ENCODE data around the gene VAMP5. TPM values are rescaled to one million over a fixed set of nuclear protein-coding genes. Genes with fewer than 3 reads are reported as not detected.

VAMP5 gene
- total and polyA plus RNA-seq, 9 of the 15 experiments (the other 6 are each of a cell fraction or from before 2014, with no cell fraction given): 0.54 to 1.9 (median 1.5) TPM; not detected in 2

DNA sequence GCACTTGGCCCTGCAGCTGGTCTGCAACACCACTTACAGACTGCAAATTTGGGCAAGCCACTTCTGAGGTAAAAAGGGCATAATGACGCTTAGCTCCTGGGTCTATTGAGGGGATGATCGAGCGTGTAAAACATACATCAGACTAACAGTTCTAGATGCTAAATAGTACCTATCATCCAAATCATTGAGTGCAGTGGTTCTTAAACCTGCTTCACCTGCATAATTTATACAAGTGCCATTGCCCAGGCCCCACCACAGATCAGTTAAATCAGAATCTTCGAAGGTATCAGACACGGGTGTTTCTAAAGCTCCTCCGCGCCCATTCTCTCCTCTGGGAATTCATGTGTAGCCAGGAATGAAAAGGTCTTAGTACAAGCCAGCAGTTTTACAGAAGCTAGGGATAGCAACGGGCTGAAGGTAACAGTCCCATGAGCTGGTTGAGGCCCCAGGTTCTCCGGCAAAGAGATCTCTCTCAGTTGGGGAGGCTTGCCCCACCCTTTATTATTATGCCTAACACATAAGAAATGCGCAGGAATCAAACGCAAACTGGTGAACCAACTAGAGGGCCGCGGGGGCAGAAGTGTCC, 10.6 kb downstream of the VAMP5 start (continued):
- TF ChIP-seq, protein P1, sequence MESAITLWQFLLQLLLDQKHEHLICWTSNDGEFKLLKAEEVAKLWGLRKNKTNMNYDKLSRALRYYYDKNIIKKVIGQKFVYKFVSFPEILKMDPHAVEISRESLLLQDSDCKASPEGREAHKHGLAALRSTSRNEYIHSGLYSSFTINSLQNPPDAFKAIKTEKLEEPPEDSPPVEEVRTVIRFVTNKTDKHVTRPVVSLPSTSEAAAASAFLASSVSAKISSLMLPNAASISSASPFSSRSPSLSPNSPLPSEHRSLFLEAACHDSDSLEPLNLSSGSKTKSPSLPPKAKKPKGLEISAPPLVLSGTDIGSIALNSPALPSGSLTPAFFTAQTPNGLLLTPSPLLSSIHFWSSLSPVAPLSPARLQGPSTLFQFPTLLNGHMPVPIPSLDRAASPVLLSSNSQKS (CRISPR knock-in tag; IDR thresholded peaks at IDR 0.05): 0 out of 2 replicates have a peak, but pooled peaks have one; percentile 52
- TF ChIP-seq RCOR1 (IDR thresholded peaks at IDR 0.05; ENCODE audit: borderline replicate concordance in 1 of 2, low read depth in 2 of 2, low read length in 2 of 2): no peak
- TF ChIP-seq, protein P2, sequence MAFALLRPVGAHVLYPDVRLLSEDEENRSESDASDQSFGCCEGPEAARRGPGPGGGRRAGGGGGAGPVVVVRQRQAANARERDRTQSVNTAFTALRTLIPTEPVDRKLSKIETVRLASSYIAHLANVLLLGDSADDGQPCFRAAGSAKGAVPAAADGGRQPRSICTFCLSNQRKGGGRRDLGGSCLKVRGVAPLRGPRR (CRISPR knock-in tag; IDR thresholded peaks at IDR 0.05): no peak
- TF ChIP-seq, protein P3, sequence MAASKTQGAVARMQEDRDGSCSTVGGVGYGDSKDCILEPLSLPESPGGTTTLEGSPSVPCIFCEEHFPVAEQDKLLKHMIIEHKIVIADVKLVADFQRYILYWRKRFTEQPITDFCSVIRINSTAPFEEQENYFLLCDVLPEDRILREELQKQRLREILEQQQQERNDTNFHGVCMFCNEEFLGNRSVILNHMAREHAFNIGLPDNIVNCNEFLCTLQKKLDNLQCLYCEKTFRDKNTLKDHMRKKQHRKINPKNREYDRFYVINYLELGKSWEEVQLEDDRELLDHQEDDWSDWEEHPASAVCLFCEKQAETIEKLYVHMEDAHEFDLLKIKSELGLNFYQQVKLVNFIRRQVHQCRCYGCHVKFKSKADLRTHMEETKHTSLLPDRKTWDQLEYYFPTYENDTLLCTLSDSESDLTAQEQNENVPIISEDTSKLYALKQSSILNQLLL (CRISPR knock-in tag; IDR thresholded peaks at IDR 0.05; ENCODE audit: borderline replicate concordance): no peak

DNA sequence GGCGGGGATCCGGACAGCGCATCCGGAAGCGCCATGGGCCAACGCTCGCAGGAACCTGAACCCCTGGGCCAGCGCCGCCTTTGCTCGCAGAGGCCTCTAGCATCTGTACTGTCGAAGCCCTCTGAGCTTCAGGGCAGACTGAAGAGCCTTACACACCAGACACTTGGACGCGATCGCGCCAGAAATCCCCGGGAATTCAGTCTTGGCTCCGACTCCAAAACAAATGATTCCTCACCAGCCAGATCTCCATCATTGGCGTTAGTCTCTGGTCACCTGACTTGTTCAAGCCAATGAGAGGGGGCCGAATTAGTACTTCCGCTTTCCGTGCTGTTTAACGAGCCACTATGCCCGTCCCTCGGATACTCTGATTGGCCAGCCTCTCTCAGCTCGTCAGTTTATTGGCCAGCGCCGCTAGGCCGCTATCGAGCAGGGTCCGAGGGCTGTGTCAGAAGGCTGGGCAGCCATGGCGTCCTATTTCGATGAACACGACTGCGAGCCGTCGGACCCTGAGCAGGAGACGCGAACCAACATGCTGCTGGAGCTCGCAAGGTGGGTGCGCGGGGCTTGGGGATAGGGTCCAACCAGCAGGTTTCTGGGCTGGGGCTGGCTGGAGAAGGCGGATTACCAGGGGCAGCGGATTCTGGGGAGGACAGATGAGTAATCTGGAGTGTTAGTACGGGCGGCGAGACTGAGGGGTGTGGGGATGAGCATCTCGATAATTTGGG, 11.2 kb downstream of the VAMP5 start, which contains the start of gene RNF181:
Gene RNF181 (plus strand): TSS at position 445 of the 725 bp plus-strand sequence. CDS start 19 bp downstream, at position 464.
- peak; percentile 100 for FAIRE-seq
- CTCF ChIA-PET (ENCODE audit: low intra/inter-chr PET ratio): no interaction called here
- TF ChIP-seq TGIF2 (CRISPR knock-in tag; IDR thresholded peaks at IDR 0.05) (no peak), LARP7 (IDR thresholded peaks at IDR 0.05) (no peak), YBX1 (IDR thresholded peaks at IDR 0.05) (no peak), NFATC3 (IDR thresholded peaks at IDR 0.05) (no peak), ELF1 (tag; IDR thresholded peaks at IDR 0.05) (peak; percentile 94), PTBP1 (IDR thresholded peaks at IDR 0.05; ENCODE audit: low read depth, low read length) (no peak), ZNF274 (IDR thresholded peaks at IDR 0.05; ENCODE audit: borderline replicate concordance, low read depth, low read length) (no peak), ZNF124 (CRISPR knock-in tag; IDR thresholded peaks at IDR 0.05) (no peak)
- TF ChIP-seq, protein P4, sequence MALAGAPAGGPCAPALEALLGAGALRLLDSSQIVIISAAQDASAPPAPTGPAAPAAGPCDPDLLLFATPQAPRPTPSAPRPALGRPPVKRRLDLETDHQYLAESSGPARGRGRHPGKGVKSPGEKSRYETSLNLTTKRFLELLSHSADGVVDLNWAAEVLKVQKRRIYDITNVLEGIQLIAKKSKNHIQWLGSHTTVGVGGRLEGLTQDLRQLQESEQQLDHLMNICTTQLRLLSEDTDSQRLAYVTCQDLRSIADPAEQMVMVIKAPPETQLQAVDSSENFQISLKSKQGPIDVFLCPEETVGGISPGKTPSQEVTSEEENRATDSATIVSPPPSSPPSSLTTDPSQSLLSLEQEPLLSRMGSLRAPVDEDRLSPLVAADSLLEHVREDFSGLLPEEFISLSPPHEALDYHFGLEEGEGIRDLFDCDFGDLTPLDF (CRISPR knock-in tag; IDR thresholded peaks at IDR 0.05): 0 out of 2 replicates have a peak, but pooled peaks have one; percentile 43
- TF ChIP-seq, protein P5, sequence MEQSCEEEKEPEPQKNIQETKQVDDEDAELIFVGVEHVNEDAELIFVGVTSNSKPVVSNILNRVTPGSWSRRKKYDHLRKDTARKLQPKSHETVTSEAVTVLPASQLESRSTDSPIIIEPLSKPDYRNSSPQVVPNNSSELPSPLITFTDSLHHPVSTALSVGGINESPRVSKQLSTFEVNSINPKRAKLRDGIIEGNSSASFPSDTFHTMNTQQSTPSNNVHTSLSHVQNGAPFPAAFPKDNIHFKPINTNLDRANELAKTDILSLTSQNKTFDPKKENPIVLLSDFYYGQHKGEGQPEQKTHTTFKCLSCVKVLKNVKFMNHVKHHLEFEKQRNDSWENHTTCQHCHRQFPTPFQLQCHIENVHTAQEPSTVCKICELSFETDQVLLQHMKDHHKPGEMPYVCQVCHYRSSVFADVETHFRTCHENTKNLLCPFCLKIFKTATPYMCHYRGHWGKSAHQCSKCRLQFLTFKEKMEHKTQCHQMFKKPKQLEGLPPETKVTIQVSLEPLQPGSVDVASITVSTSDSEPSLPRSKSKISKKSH (CRISPR knock-in tag; IDR thresholded peaks at IDR 0.05): no peak

More for the DNA sequence above, 11.2 kb downstream of the VAMP5 start, which contains the start of gene RNF181:
- H4K20me1 ChIP-seq (replicated peaks; ENCODE audit: control insufficient read depth, insufficient read depth, low read length): no peaks in the 10 kb centered on the region
- peaks cover 6 to 29% of the 10 kb centered on the region in 2 experiments for H3K4me1 ChIP-seq (replicated peaks in 1 of 2; ENCODE audit: control insufficient read depth in 2 of 2, insufficient read depth in 2 of 2, low read length in 2 of 2)
- peak within 1 kb of the TSS; percentile 74 for H3K27ac ChIP-seq (ENCODE audit: extremely low read depth, low read depth, low read length)
- H3K79me2 ChIP-seq (ENCODE audit: control insufficient read depth, insufficient read depth, low read length): peaks cover 28% of the 10 kb centered on the region
- peak within 1 kb of the TSS; percentile 86 for H3K4me2 ChIP-seq (ENCODE audit: insufficient read depth, low read length)
- DNase-seq (ENCODE audit: extremely low read depth in 1 of 4, low spot score in 3 of 4) (peak; percentile 94 to 99 (median 96)), ATAC-seq (peak; percentile 98)
- intact Hi-C loops (cut with micrococcal nuclease): no loop called here
- no peaks in the 10 kb centered on the region for H3K27me3 ChIP-seq (ENCODE audit: control insufficient read depth in 2 of 2, insufficient read depth in 2 of 2, low read length in 2 of 2)
- H3K9me1 ChIP-seq (ENCODE audit: control insufficient read depth, insufficient read depth, low read length): no peaks in the 10 kb centered on the region
- no peaks in the 10 kb centered on the region for H3K9me3 ChIP-seq (replicated peaks; ENCODE audit: control insufficient read depth, insufficient read depth, low read depth, low read length)
- H3K9ac ChIP-seq (ENCODE audit: insufficient read depth in 1 of 2, low read depth in 2 of 2, low read length in 2 of 2): peak within 1 kb of the TSS; percentile 79 to 93
- H2AFZ ChIP-seq (ENCODE audit: low read depth, low read length): peak within 1 kb of the TSS; percentile 90
- under 1% methylated on average over 46 of the region's 47 CpGs for WGBS (ENCODE audit: insufficient coverage, low coverage, missing lambda C conversion rate)
- in situ Hi-C loops (cut with MboI): no loop called here
- peak within 1 kb of the TSS; percentile 62 for H3K4me3 ChIP-seq
- POLR2A ChIA-PET: interaction anchor here (0.5 to 4.4 kb wide), 19 partner anchors 8 to 600 kb away, joined by 3 to 31 read pairs (median 4); partner anchors contain the start of genes C2orf68, ELMOD3, MAT2A and RETSAT
- BruUV-seq (replicated peaks): no TSS peak
- H3K36me3 ChIP-seq (ENCODE audit: control insufficient read depth, insufficient read depth, low read length): peaks cover 26% of the 10 kb centered on the region; the same call in 2 of the 3 replicates

Data from K562 (cell line).